ENCODE measurements around the gene STK33. TPM values are rescaled to one million over a fixed set of nuclear protein-coding genes. Genes with fewer than 3 reads are reported as not detected.

The STK33 gene
- total RNA-seq, 2 donors from 2014 or later, result 22.7 to 26.8 TPM

DNA sequence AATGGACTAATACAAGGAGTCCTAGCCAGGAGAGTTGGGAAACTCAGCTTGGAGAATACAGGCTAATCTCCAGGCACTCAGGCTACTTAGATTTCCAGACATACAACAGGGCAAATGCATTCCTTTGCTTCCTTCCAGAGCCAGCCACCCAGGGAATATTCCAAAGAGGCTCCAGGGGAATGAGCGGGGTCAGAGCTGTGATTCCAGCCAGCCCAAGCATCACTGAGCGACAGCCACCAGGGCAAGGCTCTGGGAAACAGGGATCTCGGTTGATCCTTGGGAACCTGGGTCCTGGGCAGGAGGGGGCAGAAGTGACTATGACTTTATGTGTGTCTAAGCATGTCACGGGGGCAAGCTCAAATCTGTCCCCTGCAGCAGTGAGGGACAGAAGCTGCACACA lies 218.1 kb downstream of the STK33 start:
- Histone ChIP-seq H3K27me3 (ENCODE audit: control insufficient read depth, insufficient read depth, low read length, poor library complexity, severe bottlenecking) (no peaks in the 10 kb centered on the region), H3K9ac (ENCODE audit: extremely low read depth, low read length, poor library complexity, severe bottlenecking) (no peak overlapping the region), H3K27ac (ENCODE audit: low read depth, low read length) (no peak overlapping the region), H3K4me1 (ENCODE audit: control insufficient read depth, insufficient read depth, low read length) (no peaks in the 10 kb centered on the region), H3K4me3 (ENCODE audit: low read length) (no peak overlapping the region), H3K36me3 (ENCODE audit: control insufficient read depth, insufficient read depth, low read length) (no peaks in the 10 kb centered on the region), H3K9me3 (ENCODE audit: control insufficient read depth, low read length) (no peaks in the 10 kb centered on the region)
- TF ChIP-seq, protein P1, sequence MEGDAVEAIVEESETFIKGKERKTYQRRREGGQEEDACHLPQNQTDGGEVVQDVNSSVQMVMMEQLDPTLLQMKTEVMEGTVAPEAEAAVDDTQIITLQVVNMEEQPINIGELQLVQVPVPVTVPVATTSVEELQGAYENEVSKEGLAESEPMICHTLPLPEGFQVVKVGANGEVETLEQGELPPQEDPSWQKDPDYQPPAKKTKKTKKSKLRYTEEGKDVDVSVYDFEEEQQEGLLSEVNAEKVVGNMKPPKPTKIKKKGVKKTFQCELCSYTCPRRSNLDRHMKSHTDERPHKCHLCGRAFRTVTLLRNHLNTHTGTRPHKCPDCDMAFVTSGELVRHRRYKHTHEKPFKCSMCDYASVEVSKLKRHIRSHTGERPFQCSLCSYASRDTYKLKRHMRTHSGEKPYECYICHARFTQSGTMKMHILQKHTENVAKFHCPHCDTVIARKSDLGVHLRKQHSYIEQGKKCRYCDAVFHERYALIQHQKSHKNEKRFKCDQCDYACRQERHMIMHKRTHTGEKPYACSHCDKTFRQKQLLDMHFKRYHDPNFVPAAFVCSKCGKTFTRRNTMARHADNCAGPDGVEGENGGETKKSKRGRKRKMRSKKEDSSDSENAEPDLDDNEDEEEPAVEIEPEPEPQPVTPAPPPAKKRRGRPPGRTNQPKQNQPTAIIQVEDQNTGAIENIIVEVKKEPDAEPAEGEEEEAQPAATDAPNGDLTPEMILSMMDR (conservative IDR thresholded peaks at IDR 0.05), result no peak
- no peak overlapping the region for H3K4me3 Mint-ChIP-seq
- 61 to 69% methylated on average over 3 to 4 of the region's 4 CpGs for WGBS, 2 experiments (ENCODE audit: insufficient coverage in 1 of 2, insufficient read length in 1 of 2)
- no peaks in the 10 kb centered on the region for H3K36me3 Mint-ChIP-seq (ENCODE audit: low read depth)
- H3K4me1 Mint-ChIP-seq, result peaks cover 12% of the 10 kb centered on the region
- H3K27ac Mint-ChIP-seq, result no peak overlapping the region
- DNase-seq, result peak; percentile 51
- peaks cover 2% of the 10 kb centered on the region for H3K27me3 Mint-ChIP-seq (ENCODE audit: insufficient read depth)
- H3K9me3 Mint-ChIP-seq, result no peaks in the 10 kb centered on the region

DNA sequence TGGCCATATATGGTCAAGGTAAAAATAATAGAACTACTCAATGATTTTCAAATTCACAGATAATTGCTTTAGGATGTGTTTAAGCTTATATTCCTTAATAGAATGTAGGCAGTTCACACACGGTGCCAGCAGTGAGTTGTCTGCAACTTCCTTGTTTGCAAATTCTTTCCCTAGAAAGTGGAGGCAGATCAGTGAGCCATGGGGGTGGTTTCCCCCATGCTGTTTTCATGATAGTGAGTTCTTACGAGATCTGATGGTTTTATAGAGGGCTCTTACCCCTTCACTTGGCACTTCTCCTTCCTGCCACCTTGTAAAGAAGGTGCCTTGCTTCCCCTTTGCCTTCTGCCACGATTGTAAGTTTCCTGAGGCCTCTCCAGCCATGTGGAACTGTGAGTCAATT lies 218.6 kb downstream of the STK33 start:
- H3K4me3 Mint-ChIP-seq, result no peak overlapping the region
- TF ChIP-seq, protein P1 (conservative IDR thresholded peaks at IDR 0.05), result no peak
- Histone ChIP-seq H3K9ac (ENCODE audit: extremely low read depth, low read length, poor library complexity, severe bottlenecking) (no peak overlapping the region), H3K27me3 (ENCODE audit: control insufficient read depth, insufficient read depth, low read length, poor library complexity, severe bottlenecking) (no peaks in the 10 kb centered on the region), H3K4me3 (ENCODE audit: low read length) (no peak overlapping the region), H3K9me3 (ENCODE audit: control insufficient read depth, low read length) (no peaks in the 10 kb centered on the region), H3K4me1 (ENCODE audit: control insufficient read depth, insufficient read depth, low read length) (no peaks in the 10 kb centered on the region), H3K36me3 (ENCODE audit: control insufficient read depth, insufficient read depth, low read length) (no peaks in the 10 kb centered on the region), H3K27ac (ENCODE audit: low read depth, low read length) (no peak overlapping the region)
- peaks cover 12% of the 10 kb centered on the region for H3K4me1 Mint-ChIP-seq
- no peaks in the 10 kb centered on the region for H3K9me3 Mint-ChIP-seq
- H3K27me3 Mint-ChIP-seq (ENCODE audit: insufficient read depth), result peaks cover 2% of the 10 kb centered on the region
- H3K36me3 Mint-ChIP-seq (ENCODE audit: low read depth), result no peaks in the 10 kb centered on the region
- WGBS, 2 experiments (ENCODE audit: insufficient coverage in 1 of 2, insufficient read length in 1 of 2), result 32 to 40% methylated on average over 1 to 3 of the region's 3 CpGs
- H3K27ac Mint-ChIP-seq, result no peak overlapping the region
- peak; percentile 52 for DNase-seq

DNA sequence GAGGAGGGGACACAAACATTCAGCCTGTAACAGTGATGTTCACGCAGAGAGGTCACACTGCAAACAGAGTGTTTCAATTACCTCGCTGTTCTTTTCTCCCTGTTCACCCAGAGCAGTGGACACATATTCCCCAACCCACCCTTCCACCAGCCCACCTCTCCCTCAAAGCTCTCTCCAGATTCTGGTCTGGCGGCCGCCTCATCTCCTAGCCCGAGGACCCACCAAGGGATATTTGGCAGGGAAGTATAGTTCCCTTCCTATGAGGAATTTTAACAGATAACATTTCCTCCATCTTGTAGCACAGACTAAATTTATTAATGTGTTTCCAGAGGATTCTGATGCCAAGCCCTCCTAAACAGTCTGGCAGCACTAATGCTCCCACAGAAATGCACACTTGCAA lies 219.3 kb downstream of the STK33 start:
- H3K4me3 Mint-ChIP-seq, result no peak overlapping the region
- DNase-seq, result no peak
- H3K27me3 Mint-ChIP-seq (ENCODE audit: insufficient read depth), result peaks cover 2% of the 10 kb centered on the region
- H3K9me3 Mint-ChIP-seq, result no peaks in the 10 kb centered on the region
- H3K36me3 Mint-ChIP-seq (ENCODE audit: low read depth), result no peaks in the 10 kb centered on the region
- no peak overlapping the region for H3K9ac ChIP-seq (ENCODE audit: extremely low read depth, low read length, poor library complexity, severe bottlenecking)
- WGBS, 2 experiments (ENCODE audit: insufficient coverage in 1 of 2, insufficient read length in 1 of 2), result 89% methylated on average over 5 of the region's 5 CpGs; no CpG with 5 or more reads in 1 of the 2 experiments
- no peak overlapping the region for H3K27ac Mint-ChIP-seq
- no peak overlapping the region for H3K27ac ChIP-seq (ENCODE audit: low read depth, low read length)
- H3K27me3 ChIP-seq (ENCODE audit: control insufficient read depth, insufficient read depth, low read length, poor library complexity, severe bottlenecking), result no peaks in the 10 kb centered on the region
- no peaks in the 10 kb centered on the region for H3K36me3 ChIP-seq (ENCODE audit: control insufficient read depth, insufficient read depth, low read length)
- no peaks in the 10 kb centered on the region for H3K9me3 ChIP-seq (ENCODE audit: control insufficient read depth, low read length)
- TF ChIP-seq, protein P1 (conservative IDR thresholded peaks at IDR 0.05), result no peak
- peaks cover 12% of the 10 kb centered on the region for H3K4me1 Mint-ChIP-seq
- H3K4me1 ChIP-seq (ENCODE audit: control insufficient read depth, insufficient read depth, low read length), result no peaks in the 10 kb centered on the region
- no peak overlapping the region for H3K4me3 ChIP-seq (ENCODE audit: low read length)

Measured in endodermal cell (in vitro differentiated cells).